Head of caudate nucleus (tissue), 42 donors: ENCODE measurements around the gene ARHGAP9.
"Not testable (repeated sequence)": the region's sequence is repeated elsewhere in the genome, so short reads cannot be mapped to it uniquely, and the experiment has no call there.

ENCODE experiments used
- DNase-seq, 42 donors: peaks; one replicate each; pipeline versions ENCODE4 v3.0.0 to v3.0.0-alpha.2; 2020 to 2021; ENCODE audit warnings: mixed read lengths in 7 of 42
- intact Hi-C: fragments of 100-400 bp; cut with DNase I; formaldehyde crosslinking; loops from one replicate; pipeline ENCODE4 v1.15.0; 2022

Gene ARHGAP9

GRCh38 chr12:57498571-57498970 lies 18.9 kb upstream of the ARHGAP9 start:
- intact Hi-C loops, result no loop called here
- no peak for DNase-seq

- intact Hi-C loops, result no loop called here
- DNase-seq, result no peak
These were observed 18.5 kb upstream of the ARHGAP9 start for GRCh38 chr12:57498132-57498502.

- intact Hi-C loops, result no loop called here
- DNase-seq, result no peak
These were observed 17.8 kb upstream of the ARHGAP9 start for GRCh38 chr12:57497223-57498131.

DNA sequence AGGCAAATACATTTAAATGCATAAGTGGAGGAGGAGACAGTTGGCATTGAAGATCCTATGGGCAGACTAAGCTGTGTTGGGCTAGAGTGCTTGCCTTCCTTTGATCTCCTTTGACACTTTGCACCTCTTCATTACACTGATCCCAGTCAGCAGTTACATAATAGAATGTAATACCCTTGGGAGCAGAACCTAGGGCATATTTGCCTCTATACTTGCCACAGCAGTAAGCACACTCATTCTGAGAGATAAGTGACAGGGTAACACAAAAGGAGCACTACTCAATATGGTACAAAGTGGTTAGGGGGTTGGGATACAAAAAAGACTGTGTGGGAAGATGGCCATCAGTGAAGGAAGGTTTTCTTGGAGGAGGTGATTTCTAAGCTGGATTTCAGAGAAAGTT lies 17.2 kb upstream of the ARHGAP9 start:
- intact Hi-C loops, result no loop called here
- DNase-seq, result no peak

DNA sequence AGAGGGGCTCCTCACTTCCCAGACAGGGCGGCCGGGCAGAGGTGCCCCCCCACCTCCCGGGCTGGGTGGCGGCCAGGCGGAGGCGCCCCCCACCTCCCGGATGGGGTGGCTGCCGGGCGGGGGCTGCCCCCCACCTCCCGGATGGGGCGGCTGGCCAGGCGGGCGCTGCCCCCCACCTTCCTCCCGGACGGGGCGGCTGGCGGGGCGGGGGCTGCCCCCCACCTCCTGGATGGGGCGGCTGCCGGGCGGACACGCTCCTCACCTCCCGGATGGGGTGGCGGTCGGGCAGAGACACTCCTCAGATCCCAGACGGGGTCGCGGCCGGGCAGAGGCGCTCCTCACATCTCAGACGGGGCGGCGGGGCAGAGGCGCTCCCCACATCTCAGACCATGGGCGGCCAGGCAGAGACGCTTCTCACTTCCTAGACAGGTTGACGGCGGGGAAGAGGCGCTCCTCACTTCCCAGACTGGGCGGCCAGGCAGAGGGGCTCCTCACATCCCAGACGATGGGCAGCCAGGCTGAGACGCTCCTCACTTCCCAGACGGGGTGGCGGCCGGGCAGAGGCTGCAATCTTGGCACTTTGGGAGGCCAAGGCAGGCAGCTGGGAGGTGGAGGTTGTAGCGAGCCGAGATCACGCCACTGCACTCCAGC lies 15.5 kb upstream of the ARHGAP9 start:
- DNase-seq, result not testable (repeated sequence)

GRCh38 chr12:57491393-57492280 lies 12.0 kb upstream of the ARHGAP9 start:
- peak in 5 of 42 donors; percentile 9 to 54 (median 43) for DNase-seq
- intact Hi-C loops, result no loop called here

More for the DNA sequence above, 15.5 kb upstream of the ARHGAP9 start:
- intact Hi-C loops, result not testable (repeated sequence)

GRCh38 chr12:57490126-57490525 lies 10.5 kb upstream of the ARHGAP9 start:
- no peak for DNase-seq
- intact Hi-C loops, result no loop called here

GRCh38 chr12:57489157-57489641 lies 9.5 kb upstream of the ARHGAP9 start:
- DNase-seq, result no peak
- intact Hi-C loops, result no loop called here

DNA sequence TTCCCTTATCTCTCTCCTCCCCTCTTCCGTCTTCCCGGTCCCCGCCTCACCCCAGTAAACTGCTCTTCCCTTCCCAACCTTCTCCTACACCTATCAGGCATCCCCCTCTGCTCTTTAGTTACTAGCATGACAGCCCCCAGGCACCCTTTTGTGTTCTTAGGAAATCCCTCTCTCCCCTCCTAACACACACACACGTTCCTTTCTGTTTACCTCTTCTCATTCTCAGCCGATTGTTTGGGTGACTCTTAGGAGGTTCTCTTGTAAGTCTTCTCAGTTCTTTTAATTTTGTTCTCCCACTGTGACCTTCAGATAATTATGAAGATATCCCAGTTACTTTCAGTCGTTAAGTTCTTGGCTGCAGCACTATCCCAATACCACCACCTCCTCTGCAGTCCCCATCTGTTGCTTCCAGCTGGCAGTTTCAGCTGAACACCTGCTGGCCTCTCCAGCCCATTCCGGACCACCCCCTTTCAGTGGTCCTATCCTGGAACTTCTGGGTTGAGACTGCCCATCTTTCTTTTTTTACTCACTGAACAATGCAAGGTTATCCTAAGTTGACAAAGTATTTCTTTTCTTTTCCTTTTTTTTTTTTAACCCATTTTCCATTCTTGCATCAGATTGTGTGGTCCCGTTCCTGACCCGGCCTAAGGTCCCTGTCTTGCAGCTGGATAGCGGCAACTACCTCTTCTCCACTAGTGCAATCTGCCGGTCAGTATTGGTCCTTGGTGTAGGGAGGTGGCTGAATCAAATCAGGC lies 8.9 kb upstream of the ARHGAP9 start:
- DNase-seq, result no peak
- intact Hi-C loops, result no loop called here

DNA sequence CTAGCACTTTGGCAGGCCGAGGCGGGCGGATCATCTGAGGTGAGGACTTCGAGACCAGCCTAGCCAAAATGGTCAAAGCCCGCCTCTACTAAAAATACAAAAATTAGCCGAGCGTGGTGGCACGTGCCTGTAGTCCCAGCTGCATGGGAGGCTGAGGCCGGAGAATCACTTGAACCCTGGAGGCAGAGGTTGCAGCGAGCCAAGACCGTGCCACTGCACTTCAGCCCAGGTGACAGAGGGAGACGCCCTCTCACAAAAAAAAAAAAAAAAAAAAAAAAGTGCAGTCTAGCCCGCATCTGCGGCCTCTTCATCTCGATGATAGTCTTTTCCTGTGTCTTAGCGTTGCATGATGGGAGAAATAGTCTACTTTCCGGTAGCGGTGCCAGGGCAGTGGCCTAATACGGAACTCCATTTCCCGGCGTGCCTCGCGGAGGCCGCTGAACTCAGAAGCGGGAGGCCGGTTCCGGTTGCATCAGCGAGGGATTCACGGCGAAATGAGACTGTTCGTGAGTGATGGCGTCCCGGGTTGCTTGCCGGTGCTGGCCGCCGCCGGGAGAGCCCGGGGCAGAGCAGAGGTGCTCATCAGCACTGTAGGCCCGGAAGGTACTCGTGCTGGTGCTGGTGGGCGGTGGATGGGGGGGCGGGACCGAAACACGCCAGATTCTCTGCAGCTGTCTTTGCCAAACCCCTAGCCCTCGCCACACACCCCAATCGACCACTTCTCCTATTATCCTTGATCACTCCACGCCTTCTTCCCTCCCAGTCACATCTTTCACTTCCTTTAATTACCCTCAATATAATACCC lies 8.1 kb upstream of the ARHGAP9 start, which contains the start of gene MARS1:
MARS1 (plus strand) TSS at position 472 of the 805 bp plus-strand sequence; CDS start at position 495, 23 bp downstream.
- intact Hi-C loops, result no loop called here
- peak; percentile 92 to 99 (median 97) for DNase-seq

DNA sequence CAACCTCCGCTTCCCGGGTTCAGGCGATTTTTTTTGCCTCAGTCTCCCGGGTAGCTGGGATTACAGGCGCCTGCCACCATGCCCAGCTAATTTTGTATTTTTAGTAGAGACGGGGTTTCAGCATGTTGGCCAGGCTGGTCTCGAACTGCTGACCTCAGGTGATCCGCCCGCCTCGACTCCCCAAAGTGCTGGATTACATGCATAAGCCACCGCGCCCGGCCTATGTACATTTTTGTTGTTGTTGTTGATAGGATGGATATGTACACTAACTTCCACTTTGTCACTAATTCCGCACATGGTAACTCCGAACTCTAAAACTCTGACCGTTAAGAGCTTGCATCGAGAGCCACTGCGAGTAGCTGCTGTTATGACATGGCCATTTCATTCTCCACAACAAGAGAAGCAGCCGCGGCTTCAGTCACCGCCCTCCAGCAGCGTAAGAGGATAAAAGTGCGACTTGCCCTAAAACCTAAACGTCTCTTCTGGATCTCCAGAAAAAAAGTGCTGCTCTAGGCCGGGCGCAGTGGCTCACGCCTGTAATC lies 7.5 kb upstream of the ARHGAP9 start:
- intact Hi-C loops, result no loop called here
- peak in 2 of 42 donors; percentile 13 to 20 for DNase-seq

GRCh38 chr12:57485695-57486094 lies 6.0 kb upstream of the ARHGAP9 start:
- DNase-seq, result no peak
- intact Hi-C loops, result no loop called here

DNA sequence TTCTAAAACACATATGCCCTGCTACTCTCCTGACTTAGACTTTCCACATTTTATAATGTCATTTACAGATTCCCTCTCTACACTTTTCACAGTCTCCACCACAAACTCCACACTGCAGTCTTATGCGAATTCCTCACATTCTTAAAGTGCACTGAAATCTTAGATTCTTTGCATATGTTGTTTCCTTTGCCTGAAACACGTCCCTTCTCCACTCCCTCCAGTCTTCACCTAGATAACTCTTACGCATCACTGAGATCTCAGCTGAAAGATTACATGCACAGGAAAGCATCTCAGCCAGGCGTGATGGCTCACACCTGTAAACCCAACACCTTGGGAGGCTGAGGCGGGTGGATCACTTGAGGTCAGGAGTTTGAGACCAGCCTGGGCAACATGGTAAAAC lies 3.8 kb upstream of the ARHGAP9 start:
- intact Hi-C loops, result no loop called here
- DNase-seq, result no peak

GRCh38 chr12:57481671-57482070 lies 2.0 kb upstream of the ARHGAP9 start:
- intact Hi-C loops, result no loop called here

DNA sequence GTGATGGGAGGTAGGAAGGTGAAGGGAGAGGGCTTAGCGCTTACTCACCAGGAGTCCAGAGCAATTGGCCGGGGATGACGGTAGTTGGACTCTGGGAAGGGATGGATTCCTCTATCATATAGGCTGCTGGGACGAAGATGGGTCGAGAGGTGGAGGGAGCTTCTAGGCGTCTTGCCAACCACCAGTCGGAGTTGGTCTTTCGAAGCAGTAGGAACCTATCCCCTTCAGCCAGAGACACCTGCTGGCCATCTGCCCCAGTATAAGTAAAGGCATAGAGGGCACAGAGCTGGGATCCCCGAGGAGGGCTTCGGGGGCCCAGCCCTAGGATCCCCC lies 657 bp downstream of the ARHGAP9 start:
- DNase-seq, result no peak
- intact Hi-C loops, result no loop called here

More at GRCh38 chr12:57481671-57482070, 2.0 kb upstream of the ARHGAP9 start:
- DNase-seq, result no peak

GRCh38 chr12:57477710-57478681 lies 1.7 kb downstream of the ARHGAP9 start:
- intact Hi-C loops, result no loop called here
- DNase-seq, result no peak
